Activated B cell treated with CpG ODN at 0.5 μM for 24 hours (primary cell): Measurements from ENCODE around the gene POU2F2. TPM values are rescaled to one million over a fixed set of nuclear protein-coding genes. Genes with fewer than 3 reads are reported as not detected.
"Not testable (repeated sequence)": the region's sequence is repeated elsewhere in the genome, so short reads cannot be mapped to it uniquely, and the experiment has no call there.

Experiments used
- ATAC-seq: fragments of 200-7000 bp; cut with Tn5 transposase; one replicate; pipeline ENCODE4 v1.10.0; 2021; ENCODE audit warnings: low read depth, mild to moderate bottlenecking, moderate library complexity
- CTCF ChIA-PET: fragments of 350-600 bp; sonication (Branson Sonifier 250); formaldehyde crosslinking; loops from one replicate; lab custom pipeline; 2021; ENCODE audit warnings: antibody characterized with exemption; lab: Charles Lee
- POLR2A ChIA-PET: fragments of 350-600 bp; sonication (Branson Sonifier 250); formaldehyde crosslinking; loops from one replicate; lab custom pipeline; 2021; ENCODE audit warnings: antibody characterized with exemption; lab: Charles Lee
- DNase-seq: peaks from one replicate; pipeline ENCODE4 v3.0.0; 2022
- H3K27ac Mint-ChIP-seq: one replicate; pipeline ENCODE4 v1.8.0; 2020; ENCODE audit warnings: mixed read lengths
- H3K27me3 Mint-ChIP-seq: one replicate; pipeline ENCODE4 v1.8.0; 2021; ENCODE audit warnings: mixed read lengths
- H3K36me3 Mint-ChIP-seq: one replicate; pipeline ENCODE4 v1.8.0; 2021; ENCODE audit warnings: low read depth, mixed read lengths
- H3K4me1 Mint-ChIP-seq: one replicate; pipeline ENCODE4 v1.8.0; 2021; ENCODE audit warnings: mixed read lengths
- H3K4me3 Mint-ChIP-seq: one replicate; pipeline ENCODE4 v1.8.0; 2020; ENCODE audit warnings: mild to moderate bottlenecking, mixed read lengths
- H3K9me3 Mint-ChIP-seq: one replicate; pipeline ENCODE4 v1.8.0; 2020; ENCODE audit warnings: mixed read lengths
- intact Hi-C: fragments of 100-400 bp; cut with micrococcal nuclease; formaldehyde crosslinking; loops from one replicate; pipeline ENCODE4 v1.15.1; 2024
- total RNA-seq: library from RNA; stranded (reverse); gene quantifications from 2 replicates; pipeline ENCODE4 v1.2.3, GENCODE V29; 2022
- TF ChIP-seq, protein P1 (sequence below): fragments of 200-600 bp; IDR thresholded peaks from one replicate; pipeline ENCODE4 v1.8.0; 2022; ENCODE audit warnings: antibody characterized with exemption, mild to moderate bottlenecking

Gene POU2F2
- total RNA-seq, 1 donor from 2014 or later: 577 TPM

DNA sequence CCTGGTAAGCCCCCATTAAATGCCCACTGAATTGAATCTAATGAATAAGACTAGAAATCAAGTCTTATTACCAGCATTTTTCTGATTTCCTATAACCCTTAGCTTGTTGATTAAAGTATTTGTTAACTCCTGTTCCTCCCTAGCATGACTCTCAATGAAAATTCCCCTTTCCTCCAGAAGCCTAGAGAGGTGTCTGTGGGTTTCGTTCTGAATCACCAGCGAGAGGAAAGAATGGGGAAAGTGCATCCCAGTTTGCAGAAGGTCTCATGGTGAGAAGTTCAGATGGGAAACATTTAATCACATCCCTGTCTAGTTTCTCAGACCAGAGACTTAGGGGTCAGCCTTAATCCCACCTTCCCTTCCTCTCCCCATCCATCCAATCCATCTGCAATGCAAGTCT lies 26.9 kb downstream of the POU2F2 start:
- H3K27ac Mint-ChIP-seq: peak overlapping the region; percentile 21
- peaks cover 43% of the 10 kb centered on the region for H3K4me1 Mint-ChIP-seq
- H3K36me3 Mint-ChIP-seq: peaks cover 81% of the 10 kb centered on the region
- intact Hi-C loops: no loop called here
- no peaks in the 10 kb centered on the region for H3K9me3 Mint-ChIP-seq
- ChIA-PET POLR2A (interaction anchor here (1.0 to 24.6 kb wide), 2 partner anchors 9 to 22 kb away, joined by 4 to 1230 read pairs; partner anchors contain the start of gene POU2F2), CTCF (interaction anchor here (0.7 to 1.2 kb wide), 2 partner anchors 9 to 27 kb away, joined by 3 to 4 read pairs; no protein-coding TSS in a partner anchor)
- DNase-seq (no peak), ATAC-seq (no peak)
- H3K27me3 Mint-ChIP-seq: no peaks in the 10 kb centered on the region
- TF ChIP-seq, protein P1, sequence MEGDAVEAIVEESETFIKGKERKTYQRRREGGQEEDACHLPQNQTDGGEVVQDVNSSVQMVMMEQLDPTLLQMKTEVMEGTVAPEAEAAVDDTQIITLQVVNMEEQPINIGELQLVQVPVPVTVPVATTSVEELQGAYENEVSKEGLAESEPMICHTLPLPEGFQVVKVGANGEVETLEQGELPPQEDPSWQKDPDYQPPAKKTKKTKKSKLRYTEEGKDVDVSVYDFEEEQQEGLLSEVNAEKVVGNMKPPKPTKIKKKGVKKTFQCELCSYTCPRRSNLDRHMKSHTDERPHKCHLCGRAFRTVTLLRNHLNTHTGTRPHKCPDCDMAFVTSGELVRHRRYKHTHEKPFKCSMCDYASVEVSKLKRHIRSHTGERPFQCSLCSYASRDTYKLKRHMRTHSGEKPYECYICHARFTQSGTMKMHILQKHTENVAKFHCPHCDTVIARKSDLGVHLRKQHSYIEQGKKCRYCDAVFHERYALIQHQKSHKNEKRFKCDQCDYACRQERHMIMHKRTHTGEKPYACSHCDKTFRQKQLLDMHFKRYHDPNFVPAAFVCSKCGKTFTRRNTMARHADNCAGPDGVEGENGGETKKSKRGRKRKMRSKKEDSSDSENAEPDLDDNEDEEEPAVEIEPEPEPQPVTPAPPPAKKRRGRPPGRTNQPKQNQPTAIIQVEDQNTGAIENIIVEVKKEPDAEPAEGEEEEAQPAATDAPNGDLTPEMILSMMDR: no peak
- H3K4me3 Mint-ChIP-seq: no peak overlapping the region

DNA sequence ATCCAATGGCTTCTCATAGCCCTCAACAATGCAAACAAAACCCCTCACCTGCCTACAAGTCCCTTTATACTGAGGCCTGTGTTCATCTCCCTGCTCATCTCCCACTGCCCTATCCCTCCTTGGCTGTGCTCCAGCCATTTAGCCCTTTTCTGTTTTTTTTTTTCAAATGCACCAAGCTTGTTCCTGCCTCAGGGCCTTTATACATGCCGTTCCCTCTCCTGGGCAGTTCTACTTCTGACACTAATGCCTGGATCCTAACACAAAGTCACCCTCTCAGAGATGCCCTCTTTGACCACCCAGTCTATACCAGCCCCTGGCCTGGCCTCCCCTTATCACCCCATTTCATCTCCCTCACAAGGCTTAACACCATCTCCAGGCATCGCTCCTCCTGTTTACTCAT lies 29.4 kb downstream of the POU2F2 start:
- ChIA-PET POLR2A (interaction anchor here (0.7 to 24.6 kb wide), 4 partner anchors 11 to 57 kb away, joined by 3 to 1230 read pairs (median 8); partner anchors contain the start of gene POU2F2), CTCF (interaction anchor here (0.7 to 1.5 kb wide), 3 partner anchors 27 to 299 kb away, joined by 3 to 4 read pairs (median 3); partner anchors contain the start of gene POU2F2)
- Mint-ChIP-seq H3K4me3 (no peak overlapping the region), H3K36me3 (peaks cover 81% of the 10 kb centered on the region), H3K9me3 (no peaks in the 10 kb centered on the region), H3K27ac (peak overlapping the region; percentile 15), H3K4me1 (peaks cover 22% of the 10 kb centered on the region), H3K27me3 (no peaks in the 10 kb centered on the region)
- ATAC-seq: no peak
- DNase-seq: no peak
- TF ChIP-seq, protein P1: no peak
- intact Hi-C loops: no loop called here

DNA sequence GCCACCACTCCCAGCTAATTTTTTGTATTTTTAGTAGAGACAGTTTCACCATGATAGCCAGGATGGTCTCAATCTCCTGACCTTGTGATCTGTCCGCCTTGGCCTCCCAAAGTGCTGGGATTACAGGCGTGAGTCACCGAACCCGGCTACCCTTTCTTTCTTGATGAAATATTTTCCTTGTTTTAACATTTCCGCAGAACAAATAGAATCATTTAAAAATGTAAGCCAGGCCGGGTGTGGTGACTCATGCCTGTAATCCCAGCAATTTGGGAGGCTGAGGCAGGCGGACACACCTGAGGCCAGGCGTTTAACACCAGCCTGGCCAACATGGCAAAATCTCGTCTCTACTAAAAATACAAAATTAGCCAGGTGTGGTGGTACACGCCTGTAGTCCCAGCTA lies 32.0 kb downstream of the POU2F2 start:
- POLR2A ChIA-PET: interaction anchor here (0.6 to 24.6 kb wide), 4 partner anchors 13 to 302 kb away, joined by 3 to 1230 read pairs (median 10); partner anchors contain the start of gene POU2F2
- CTCF ChIA-PET: interaction anchor here (1.0 kb wide), 1 partner anchor 8 kb away, joined by 3 read pairs; no protein-coding TSS in a partner anchor

DNA sequence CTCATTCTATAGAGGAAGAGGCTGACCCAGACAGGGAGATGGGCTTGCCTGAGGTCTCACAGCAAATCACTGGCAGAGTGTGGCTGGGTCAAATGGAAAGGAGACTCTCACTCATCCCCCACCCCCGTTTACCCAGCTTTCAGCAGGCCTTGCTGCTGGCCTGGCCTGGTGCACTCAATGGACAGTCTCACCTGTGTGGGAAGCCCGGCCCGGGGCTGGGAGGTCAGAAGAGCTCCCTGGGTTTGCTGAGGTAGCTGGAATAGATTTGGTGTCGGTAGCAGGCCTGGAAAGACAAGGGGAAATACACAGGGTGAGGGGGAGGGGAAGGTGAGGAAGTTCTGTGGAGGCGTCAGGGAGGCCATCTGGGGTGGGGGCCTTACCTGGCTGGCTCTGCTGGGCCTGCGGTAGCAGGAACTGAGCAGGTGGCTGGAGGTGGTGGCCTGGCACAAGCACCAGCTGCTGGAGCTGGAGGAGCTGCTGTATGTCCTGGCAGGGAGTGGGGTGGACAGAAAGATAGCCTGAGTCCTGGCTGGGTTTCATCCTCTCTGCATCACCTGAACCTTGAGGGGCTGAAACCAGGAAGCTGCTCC lies 32.8 kb downstream of the POU2F2 start:
- Mint-ChIP-seq H3K4me1 (peaks cover 8% of the 10 kb centered on the region), H3K27ac (peak overlapping the region; percentile 50), H3K9me3 (no peaks in the 10 kb centered on the region), H3K4me3 (no peak overlapping the region), H3K36me3 (peaks cover 79% of the 10 kb centered on the region), H3K27me3 (no peaks in the 10 kb centered on the region)
- intact Hi-C loops: loop anchor here (5.0 kb wide), 1 partner anchor 33 kb away; the partner anchor contains the start of gene POU2F2
- ChIA-PET POLR2A (interaction anchor here (0.6 to 3.1 kb wide), 6 partner anchors 9 to 33 kb away, joined by 3 to 16 read pairs (median 4); no protein-coding TSS in a partner anchor), CTCF (interaction anchor here (1.0 kb wide), 1 partner anchor 9 kb away, joined by 3 read pairs; no protein-coding TSS in a partner anchor)
- DNase-seq (no peak), ATAC-seq (no peak)
- TF ChIP-seq, protein P1: no peak

More for the DNA sequence above, 32.0 kb downstream of the POU2F2 start:
- H3K27ac Mint-ChIP-seq, H3K27me3 Mint-ChIP-seq, ATAC-seq, DNase-seq, H3K9me3 Mint-ChIP-seq, intact Hi-C loops, H3K4me3 Mint-ChIP-seq: not testable (repeated sequence)
- Mint-ChIP-seq H3K36me3 (peaks cover 79% of the 10 kb centered on the region), H3K4me1 (peaks cover 15% of the 10 kb centered on the region)

DNA sequence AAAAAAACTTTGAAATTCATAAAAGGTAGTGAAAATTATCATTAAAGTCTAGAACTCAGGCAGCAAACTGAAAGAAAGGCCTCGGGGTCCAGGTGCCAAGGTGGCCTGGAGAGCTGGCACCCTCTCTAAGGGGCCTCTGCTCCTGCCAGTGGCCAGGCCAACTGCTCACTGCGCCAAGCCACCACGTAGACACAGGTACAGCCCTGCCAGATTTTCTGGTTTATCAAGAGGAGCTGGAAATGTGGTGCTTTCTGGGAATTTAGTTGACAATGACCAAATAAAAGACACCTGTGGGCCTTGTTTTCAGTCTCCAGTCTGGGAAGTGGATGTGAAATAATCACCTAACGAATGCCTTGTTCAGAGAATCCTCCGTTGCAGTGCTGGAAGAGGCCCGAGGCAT lies 33.5 kb downstream of the POU2F2 start:
- intact Hi-C loops: loop anchor here (5.0 kb wide), 1 partner anchor 34 kb away; the partner anchor contains the start of gene POU2F2
- H3K27me3 Mint-ChIP-seq: no peaks in the 10 kb centered on the region
- CTCF ChIA-PET: no interaction called here
- no peak overlapping the region for H3K27ac Mint-ChIP-seq
- H3K36me3 Mint-ChIP-seq: peaks cover 80% of the 10 kb centered on the region
- no peak for DNase-seq
- ATAC-seq: no peak
- no peaks in the 10 kb centered on the region for H3K9me3 Mint-ChIP-seq
- TF ChIP-seq, protein P1: no peak
- H3K4me3 Mint-ChIP-seq: no peak overlapping the region
- peaks cover 9% of the 10 kb centered on the region for H3K4me1 Mint-ChIP-seq
- POLR2A ChIA-PET: interaction anchor here (0.6 to 3.1 kb wide), 5 partner anchors 10 to 34 kb away, joined by 4 to 16 read pairs (median 4); no protein-coding TSS in a partner anchor
